ENCODE results near the gene XCL1.
"Not testable (repeated sequence)": the region's sequence is repeated elsewhere in the genome, so short reads cannot be mapped to it uniquely, and the experiment has no call there.

XCL1 gene

DNA sequence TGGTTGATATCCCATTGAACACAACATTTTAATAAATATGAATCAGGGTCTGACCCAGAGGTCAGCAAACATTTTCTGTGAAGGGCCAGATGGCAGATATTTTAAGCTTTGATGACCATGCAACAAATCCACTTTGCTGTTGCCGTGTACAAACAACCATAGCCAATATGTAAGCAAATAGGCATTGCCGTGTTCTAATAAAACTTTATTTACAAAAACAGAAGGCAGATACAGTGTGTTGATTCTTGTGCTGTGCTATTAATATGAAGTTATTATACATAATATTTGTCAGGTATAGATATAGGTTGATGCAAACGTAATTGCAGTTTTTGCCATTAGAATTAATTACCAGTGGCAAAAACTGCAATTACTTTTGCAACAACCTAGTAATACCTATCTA, 8.8 kb upstream of the XCL1 start:
- DNase-seq (ENCODE audit: low spot score): no peak

DNA sequence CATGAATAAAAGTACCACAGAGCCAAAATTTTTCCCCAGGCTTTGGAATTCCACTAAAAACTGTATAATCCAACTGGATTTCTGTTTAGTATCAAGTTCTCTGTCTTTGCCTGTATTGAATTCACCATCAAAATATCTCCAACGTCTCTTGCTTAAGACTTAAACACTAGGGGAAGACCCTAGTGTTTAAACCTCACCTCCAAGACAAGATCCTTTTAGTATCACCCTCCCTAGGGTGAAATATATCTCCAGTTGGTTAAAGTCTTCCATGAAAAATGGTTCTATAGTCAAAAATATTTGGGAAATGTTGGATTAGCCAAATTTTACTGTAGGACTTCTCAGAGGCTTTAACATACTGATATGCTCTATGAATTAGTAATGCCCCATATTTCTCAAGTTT, 8.1 kb upstream of the XCL1 start:
- DNase-seq (ENCODE audit: low spot score): no peak

DNA sequence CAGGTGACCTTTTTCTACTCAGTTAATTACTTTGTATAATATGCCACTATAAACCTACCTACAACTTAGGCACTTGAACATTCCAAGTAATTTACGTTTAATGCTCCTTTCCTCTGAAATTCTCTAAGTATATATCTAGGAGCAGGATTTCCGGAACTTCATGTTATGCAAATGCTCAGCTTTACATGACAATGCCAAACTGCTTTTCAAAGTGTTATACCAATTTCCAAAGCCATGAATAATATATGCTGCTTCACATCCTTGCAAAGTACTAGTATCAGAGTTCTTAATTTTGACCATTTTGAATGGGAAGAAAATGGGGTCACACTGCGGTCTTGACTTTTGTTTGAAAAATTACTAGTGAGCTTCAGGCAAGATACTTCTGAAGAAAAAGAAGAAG, 5.8 kb upstream of the XCL1 start:
- no peak for DNase-seq (ENCODE audit: low spot score)

DNA sequence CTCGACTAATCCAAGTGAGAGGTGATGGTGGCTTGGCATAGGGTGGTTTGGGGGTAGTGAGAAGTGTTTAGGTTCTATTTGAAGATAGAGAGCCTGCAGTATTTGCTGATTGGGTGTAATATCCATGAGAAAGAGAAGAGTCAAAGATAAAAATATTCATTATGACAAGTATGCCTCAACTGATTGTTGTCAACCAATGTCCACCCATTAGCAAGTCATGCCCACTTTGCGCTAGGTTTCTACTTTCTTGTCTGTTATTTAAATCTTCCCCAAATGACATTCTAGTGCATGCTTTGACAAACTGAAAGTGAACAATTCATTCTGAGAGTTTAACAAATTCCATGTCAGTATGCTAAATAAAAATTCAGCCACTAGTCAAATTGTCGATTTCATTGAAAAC, 3.8 kb upstream of the XCL1 start:
- DNase-seq (ENCODE audit: low spot score): no peak

DNA sequence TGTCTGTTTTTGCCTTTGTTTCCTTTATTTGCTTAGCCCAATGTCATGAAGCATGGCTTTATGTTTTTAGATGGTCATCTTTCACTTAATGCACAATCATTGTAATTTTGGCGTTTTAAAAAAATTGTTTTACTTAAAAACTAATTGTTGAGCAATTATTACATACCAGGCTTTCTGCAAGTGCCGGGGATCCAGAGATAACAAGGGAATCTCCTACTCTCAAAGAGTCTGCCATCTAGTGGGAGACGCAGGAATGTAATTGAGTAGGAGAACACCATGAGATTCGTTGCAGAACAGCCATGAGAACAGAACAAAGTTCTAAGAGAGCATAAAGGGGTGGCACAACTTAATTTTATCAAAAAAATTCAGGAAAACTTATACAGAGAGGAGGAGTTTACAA, 2.2 kb upstream of the XCL1 start:
- DNase-seq (ENCODE audit: low spot score): peak; percentile 26

DNA sequence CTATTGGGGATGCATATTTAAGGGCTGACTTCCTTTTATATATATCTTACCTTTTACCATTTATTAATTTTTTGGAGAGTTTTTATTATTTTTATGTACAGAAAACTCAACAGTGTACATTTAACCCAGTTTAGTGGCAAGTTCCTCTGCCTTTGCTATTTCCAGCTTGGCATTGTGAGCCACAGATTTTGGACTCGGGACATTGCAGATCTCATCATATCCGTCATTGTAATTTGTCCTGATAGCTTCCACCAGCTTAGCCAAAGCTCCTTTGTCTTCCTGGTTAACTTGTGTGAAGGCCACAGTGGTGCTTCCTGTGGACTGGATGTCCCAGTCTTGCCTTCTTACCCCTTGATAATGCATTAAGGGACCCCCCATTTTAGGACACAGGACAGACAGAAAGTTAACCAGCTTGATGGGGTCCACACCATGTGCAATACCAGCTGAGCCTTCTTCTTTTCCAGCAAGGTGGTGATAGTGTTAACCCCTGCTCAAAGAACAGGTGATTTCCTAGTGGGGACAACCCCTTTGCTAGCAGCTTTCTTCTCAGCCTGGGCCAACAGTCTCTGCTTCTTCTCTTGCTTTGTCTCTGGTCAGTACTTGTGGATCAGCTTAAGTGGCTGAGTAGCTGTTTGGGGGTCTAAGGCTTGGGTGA, 2.3 kb downstream of the XCL1 start:
- DNase-seq (ENCODE audit: low spot score): not testable (repeated sequence)

DNA sequence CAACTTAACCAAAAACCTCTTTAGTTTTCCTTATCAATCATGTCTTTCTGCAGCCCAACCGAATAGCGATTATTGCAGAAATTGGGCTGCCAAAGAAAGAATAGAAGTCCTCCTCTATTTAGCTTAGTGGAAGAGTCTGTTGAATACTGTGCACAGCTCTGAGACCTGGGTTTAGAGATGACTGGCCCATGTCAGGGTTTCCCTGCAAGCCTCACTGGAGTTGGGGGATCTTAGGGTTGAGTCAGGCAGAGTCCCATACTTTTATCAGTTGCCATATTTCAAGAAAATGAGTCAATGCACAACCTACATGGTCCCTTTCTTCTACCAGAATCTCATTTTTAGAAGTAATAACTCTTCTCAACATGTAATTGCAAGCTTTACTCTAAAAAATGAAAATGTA, 3.9 kb downstream of the XCL1 start:
- not testable (repeated sequence) for DNase-seq (ENCODE audit: low spot score)

DNA sequence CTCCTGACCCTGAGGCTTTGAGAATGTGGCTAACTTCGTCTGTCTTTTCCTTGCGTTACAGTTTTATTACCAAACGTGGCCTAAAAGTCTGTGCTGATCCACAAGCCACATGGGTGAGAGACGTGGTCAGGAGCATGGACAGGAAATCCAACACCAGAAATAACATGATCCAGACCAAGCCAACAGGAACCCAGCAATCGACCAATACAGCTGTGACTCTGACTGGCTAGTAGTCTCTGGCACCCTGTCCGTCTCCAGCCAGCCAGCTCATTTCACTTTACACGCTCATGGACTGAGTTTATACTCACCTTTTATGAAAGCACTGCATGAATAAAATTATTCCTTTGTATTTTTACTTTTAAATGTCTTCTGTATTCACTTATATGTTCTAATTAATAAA, 4.6 kb downstream of the XCL1 start:
- DNase-seq (ENCODE audit: low spot score): not testable (repeated sequence)

DNA sequence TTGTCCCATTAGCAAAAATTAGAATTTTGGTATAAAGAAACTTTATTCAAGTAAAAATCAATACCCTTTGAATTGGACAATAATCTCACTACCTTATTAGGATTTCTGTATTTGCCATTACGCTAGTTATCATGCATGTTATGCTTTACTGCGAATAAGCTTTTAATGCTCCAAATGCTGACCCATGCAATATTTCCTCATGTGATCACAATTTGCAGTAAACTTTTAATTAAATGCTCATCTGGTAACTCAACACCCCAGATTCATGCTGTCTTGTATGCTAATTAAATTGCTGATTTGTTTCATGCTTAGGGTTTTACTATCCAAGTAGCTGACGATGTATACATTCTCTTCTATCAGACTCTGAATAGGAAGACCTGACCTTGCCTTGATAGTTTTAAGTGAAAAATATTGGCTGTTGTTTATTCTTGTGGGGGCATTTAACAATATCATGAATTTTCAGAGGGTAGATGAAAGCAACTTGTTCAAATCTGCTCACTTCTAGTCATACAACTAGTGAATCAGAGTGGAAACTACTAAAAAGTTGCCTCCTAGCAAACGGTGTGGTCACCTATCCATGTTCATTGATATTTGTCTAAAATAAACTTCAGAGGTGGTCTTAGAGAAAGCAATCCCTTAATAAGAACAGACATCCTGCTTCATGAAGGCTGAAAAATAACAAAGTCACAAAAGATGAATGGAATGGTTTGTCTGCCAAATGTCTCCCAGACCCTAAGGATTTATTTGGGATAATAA, 5.6 kb downstream of the XCL1 start:
- no peak for DNase-seq (ENCODE audit: low spot score)

DNA sequence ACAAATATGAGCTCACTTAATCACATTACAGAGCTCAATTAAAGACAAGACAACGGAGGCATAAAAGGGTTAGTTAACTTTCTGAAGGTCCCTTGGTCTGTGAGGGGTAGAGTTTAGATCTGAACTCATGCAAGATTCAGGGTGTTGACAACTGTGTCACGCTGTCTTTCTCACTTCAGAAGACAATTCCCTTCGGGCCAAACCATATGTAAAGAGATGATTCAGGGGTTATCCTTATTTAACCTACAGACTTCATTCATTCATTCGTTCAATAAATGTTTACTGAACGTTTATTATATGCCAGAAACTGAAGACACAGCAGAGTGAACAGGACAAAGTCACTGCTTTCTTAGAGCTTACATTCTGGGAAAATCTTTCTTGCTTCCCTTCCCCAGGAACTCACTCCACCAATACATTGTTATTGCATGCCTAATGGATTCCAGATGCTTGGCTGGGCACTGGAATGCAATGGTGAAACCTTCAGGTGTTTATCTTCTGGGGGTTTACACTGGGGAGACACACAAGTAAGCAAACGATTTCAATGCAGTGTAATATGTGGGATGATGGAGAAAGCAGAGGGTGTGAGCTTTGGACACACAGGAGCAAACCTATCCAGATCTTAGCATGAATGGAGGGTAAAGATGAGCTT, 6.4 kb downstream of the XCL1 start:
- DNase-seq (ENCODE audit: low spot score): no peak

DNA sequence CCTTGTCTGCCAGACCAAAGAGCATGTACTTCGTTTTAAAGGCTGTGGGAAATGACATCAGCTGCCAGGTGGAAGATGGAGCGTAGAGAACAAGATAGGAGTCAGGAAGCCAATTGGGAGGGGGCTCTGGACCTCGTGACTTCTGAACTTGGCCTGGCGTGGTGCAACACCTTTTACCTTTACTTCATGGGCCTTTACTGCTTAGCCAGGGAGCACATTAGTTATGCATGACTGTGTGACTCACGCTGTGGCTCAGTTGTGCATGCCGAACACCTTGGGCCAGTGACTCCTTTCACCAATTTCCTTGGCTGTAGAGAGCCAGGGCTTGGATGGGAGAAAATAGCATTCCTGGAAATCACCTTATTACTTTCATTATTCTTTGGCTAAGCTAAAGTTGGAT, 7.2 kb downstream of the XCL1 start:
- no peak for DNase-seq (ENCODE audit: low spot score)

DNA sequence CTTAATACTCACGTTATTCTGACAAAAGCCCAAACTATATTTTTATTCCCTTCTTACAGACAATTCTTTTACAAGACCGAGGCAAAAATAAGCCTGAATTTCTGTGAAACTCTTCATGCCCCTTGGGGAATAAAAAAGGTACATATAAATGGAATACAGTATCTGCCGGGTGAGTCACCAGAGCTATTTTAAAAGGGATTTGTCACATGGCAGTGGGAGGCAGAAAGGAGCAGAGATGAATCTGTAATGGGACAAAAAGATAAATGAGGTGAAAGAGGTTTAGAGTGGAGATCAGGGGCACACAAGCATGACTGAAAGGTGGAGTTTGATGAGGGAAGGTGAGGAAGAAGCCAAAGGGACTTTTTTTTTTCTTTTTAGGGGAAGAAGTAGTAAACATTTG, 8.8 kb downstream of the XCL1 start:
- no peak for DNase-seq (ENCODE audit: low spot score)

DNA sequence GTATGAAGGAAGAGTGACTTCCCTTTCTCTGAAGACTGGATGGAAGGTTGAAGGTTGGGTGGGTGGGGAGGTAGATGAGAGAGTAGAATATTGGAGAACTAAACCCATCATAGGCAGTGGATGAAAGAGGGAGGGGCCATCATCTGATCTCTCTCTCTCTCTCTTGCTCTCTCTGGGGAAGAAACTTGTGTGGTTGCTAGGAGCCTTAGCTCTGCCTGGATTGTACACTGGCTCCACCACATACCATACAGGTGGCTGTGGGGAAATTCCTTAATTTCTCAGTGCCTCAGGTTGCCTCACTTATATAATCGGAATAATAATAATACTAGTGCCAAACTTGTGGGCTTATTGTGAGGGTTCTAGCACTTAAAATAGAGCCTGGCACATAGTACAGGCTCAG, 9.5 kb downstream of the XCL1 start:
- no peak for DNase-seq (ENCODE audit: low spot score)

DNA sequence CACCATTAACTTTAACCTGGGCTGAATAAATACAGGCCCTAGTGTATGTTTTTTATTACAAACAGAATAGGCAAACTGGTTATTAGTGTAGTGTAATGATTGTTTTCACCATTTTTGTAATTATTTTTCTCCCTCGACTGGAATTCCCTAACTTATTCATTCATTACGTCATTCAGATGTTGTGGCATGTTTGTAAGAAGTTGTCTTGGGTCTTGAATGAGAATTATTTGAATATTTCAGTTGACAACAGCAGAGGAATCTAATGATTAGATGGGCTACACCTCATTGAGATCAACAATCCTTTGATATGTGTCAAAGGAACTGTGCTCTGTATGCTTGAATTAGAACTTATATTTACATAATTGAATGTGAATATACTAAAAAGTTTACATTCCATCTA, 12.8 kb downstream of the XCL1 start:
- no peak for DNase-seq (ENCODE audit: low spot score)

DNA sequence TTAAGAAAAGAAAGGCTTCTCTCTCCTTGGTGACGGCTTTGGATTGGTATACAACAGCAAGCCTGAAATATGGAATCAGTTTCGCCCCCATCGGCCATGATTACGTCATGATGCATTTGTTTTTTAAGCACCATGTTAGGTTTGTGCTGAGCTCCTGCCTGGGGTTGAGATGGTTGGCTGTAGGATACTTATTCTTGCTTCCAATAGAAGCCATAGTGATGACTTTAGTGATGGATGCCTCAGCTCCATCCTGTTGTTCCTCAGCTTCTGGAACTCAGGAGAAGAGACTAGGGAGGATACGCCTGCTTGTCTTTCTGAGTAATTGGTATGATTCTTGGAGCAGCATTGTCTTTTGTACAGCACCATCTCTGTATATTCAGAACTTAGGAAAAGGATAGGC, 14.7 kb downstream of the XCL1 start:
- DNase-seq (ENCODE audit: low spot score): no peak

DNA sequence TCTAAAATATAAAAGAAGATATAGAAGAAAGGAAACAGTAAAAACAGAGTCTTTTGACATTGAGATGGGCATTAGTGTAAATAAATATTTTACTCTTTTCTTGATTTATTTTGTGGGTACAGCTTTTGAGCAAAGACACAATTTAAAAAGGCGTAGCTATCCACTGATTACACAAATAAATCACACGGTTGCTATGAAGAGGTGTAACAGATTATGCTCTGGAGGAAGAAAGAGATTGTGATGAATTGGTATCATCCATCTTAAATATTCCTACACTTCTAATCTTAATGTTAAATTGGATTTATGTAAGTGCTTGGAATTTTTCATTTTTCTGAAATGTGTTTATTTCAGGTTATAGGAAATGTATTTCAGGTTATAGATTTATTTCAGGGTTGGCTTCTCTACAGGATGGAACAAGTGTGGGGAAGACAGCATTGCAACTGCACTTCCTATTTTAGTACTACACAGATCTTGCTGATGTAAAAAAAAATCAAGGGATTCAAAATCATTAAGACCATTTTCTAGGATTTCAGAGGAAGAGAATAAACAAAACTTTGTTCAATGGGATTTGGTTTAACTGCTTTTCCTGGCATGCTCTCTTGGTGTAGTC, 15.3 kb downstream of the XCL1 start:
- no peak for DNase-seq (ENCODE audit: low spot score)

DNA sequence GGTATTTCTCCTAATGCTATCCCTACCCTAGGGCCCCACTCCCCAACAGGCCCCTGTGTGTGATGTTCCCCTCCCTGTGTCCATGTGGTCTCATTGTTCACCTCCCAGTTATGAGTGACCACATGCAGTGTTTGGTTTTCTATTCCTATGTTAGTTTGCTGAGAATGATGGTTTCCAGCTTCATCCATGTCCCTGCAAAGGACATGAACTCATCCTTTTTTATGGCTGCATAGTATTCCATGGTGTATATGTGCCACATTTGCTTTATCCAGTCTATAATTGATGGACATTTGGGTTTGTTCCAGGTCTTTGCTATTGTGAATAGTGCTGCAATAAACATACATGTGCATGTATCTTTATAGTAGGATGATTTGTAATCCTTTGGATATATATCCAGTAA, 19.0 kb downstream of the XCL1 start:
- not testable (repeated sequence) for DNase-seq (ENCODE audit: low spot score)

DNA sequence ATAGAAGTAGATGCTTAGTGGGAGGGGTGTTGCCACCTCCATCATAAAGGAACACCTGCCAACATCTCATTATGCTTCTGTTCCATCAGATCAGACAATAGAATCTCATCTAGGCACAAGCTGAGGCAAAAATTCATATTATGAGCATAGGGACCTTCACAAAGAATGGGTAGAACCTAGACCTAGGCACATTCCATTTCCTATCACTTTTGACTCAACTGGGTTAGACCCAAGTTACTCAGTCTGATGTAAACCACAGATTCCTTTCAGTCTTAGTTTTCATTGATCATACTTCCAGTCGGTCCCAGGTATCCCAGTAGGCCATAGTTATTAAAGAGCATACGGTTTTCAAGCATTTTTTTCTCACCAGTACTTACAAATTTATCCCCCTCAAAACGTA, 21.7 kb downstream of the XCL1 start:
- no peak for DNase-seq (ENCODE audit: low spot score)

DNA sequence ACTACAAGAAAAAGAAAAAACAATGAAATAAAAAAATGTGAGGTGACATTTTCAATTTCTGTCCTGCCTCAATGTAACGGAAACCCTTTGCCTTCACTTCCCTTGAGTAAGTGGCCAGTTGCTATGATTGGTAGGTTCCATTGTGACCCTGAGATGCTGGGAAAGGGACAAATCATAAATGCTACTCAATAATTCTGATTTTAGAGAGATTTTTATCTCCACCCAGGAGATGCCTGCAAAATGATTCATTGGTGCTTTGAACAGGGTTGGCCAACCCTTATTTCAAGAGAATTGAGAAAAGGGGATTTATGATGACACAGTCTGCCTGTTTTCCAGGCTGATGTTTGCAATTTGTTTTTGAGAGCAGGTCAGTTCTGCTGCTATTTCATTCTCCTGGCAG, 22.5 kb downstream of the XCL1 start:
- no peak for DNase-seq (ENCODE audit: low spot score)

DNA sequence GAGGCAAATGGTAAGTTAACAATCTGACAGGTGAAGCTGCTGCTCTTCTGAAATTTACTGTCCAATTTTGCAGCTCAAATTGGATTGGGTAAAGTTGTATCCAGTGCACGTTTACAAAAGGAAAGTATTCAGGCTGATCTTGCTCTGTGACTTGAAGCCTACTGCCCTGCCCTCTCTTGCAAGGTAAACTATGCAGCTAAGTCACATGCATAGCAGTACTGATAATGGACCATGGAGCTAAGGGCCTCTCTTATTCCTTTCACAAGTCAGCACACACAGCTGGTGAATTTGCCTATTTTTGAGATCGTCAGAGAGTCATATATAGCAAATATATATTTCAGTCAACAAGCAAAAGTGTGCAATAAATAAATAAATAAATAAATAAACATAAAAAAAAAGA, 23.2 kb downstream of the XCL1 start:
- no peak for DNase-seq (ENCODE audit: low spot score)

DNA sequence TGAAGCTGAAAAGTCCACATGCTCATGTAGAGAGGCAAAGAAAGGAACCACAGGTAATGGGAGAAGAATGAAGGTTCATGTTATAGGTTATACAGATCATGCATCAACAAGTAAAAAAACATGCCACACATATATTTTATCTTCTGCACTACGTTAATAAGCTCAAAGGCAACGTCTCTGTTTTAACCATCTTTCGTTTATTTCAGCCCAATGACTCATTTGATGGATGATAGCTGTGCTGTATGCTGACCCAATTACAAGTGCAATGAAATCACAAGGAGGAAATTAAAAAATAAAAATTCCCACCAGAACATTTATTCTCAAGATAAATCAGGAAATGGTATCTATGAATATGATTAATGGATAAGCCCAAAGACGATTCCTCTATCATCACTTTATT, 24.6 kb downstream of the XCL1 start:
- no peak for DNase-seq (ENCODE audit: low spot score)

DNA sequence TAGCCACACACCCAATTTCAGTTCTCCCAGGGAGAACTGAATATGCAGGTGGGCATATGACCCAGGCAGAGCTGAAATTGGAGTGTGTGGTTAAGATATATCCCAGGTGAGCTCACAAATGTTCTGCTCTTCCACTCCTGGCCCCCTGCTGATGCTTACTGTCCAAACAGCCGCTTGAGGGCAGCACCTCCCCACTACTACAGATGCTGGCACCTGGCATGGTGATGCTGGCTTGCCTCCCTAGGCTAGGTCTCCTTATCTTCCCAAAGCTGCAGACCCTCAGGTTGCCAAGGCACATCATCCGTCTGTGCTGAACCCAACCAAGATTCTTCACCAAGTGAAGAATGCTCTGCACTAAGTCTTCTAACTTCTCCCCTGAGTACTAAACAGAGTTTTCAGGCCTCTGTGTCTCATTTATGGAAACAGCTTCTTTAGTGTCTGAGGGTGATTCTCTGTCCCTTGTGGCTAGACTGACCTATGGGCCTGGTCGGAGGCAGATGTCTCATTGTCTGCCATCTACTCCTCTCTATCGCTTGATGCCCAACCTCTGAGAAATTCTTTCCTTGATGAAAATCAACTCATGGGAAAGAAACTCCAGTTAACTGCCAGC, 27.2 kb downstream of the XCL1 start:
- DNase-seq (ENCODE audit: low spot score): peak; percentile 72

DNA sequence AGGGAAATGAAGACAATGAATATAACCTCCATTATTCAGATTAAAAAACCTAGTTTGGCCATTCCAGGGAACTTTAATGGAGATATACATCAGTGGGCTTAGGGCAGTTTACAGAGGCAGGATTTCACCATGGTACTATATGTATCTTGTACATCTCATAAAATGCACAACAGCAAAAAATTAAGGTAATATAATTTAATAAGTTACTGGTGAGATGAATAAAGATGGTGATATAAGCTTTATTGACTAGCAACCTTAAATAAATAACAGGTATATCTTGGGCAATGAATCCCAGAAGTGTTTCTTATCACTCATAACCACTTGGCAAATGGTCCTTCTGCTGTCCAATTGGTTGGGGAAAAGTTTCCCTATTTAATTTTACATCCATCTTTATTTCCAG, 29.0 kb downstream of the XCL1 start:
- no peak for DNase-seq (ENCODE audit: low spot score)

Data from LoVo (cell line).